ENCODE measurements around the gene TK1.

TK1 gene

DNA sequence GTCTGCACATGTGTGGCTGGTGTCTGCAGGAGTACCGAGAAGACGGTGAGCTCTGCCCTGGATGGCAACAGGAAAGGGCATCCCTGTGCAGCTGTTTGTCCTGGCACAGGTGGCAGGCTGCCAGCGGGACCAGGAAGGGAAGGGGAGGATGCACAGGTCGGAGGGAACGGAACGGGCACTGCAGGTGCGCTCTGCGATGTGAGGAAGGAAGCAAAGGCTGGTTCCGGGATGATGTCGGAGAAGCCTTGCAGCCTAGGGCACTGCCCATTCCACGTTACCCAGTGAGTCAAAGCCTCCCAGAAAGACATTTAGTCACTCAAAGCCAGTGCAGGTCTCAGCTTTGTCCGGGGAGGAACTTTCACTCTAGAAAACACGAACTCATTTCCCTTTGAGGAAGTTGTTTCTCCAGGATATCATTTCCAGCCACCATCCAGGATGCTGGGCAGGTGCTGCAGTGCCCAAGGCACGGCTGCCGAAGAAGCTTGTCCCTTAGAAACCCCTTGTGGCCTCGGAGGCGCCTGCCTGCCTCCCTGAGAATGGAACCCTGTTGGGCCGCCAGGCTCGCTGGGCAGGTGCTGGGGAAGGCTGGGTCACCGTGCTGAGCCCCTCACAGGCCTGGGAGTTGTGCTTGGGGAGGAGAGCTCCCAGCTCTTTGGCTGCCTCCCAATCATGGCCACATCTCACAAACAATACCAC, 40.1 kb upstream of the TK1 start:
- TF ChIP-seq CTCF (IDR thresholded peaks at IDR 0.05; ENCODE audit: low read depth, low read length) (no peak), POLR2A (IDR thresholded peaks at IDR 0.05; ENCODE audit: extremely low read depth, insufficient read length) (no peak), MAX (IDR thresholded peaks at IDR 0.05; ENCODE audit: low read depth, low read length) (no peak)
- no peak for DNase-seq (ENCODE audit: low read depth)
- H3K4me3 ChIP-seq (ENCODE audit: low read depth, low read length) = no peak overlapping the region

- H3K4me3 ChIP-seq (ENCODE audit: low read depth, low read length) = no peak overlapping the region
- TF ChIP-seq POLR2A (IDR thresholded peaks at IDR 0.05; ENCODE audit: extremely low read depth, insufficient read length) (no peak), MYC (IDR thresholded peaks at IDR 0.05; ENCODE audit: low read depth, low read length) (no peak), CTCF (IDR thresholded peaks at IDR 0.05; ENCODE audit: low read depth, low read length) (no peak)
- no peak for DNase-seq (ENCODE audit: low read depth)
Observed at GRCh38 chr17:78226055-78226758, 39.4 kb upstream of the TK1 start.

- H3K4me3 ChIP-seq (ENCODE audit: low read depth, low read length) = no peak overlapping the region
- DNase-seq (ENCODE audit: low read depth) = no peak
- TF ChIP-seq MAX (IDR thresholded peaks at IDR 0.05; ENCODE audit: low read depth, low read length) (no peak), MYC (IDR thresholded peaks at IDR 0.05; ENCODE audit: low read depth, low read length) (no peak), POLR2A (IDR thresholded peaks at IDR 0.05; ENCODE audit: extremely low read depth, insufficient read length) (no peak), CTCF (IDR thresholded peaks at IDR 0.05; ENCODE audit: low read depth, low read length) (no peak)
Observed at GRCh38 chr17:78225088-78225865, 38.4 kb upstream of the TK1 start.

DNA sequence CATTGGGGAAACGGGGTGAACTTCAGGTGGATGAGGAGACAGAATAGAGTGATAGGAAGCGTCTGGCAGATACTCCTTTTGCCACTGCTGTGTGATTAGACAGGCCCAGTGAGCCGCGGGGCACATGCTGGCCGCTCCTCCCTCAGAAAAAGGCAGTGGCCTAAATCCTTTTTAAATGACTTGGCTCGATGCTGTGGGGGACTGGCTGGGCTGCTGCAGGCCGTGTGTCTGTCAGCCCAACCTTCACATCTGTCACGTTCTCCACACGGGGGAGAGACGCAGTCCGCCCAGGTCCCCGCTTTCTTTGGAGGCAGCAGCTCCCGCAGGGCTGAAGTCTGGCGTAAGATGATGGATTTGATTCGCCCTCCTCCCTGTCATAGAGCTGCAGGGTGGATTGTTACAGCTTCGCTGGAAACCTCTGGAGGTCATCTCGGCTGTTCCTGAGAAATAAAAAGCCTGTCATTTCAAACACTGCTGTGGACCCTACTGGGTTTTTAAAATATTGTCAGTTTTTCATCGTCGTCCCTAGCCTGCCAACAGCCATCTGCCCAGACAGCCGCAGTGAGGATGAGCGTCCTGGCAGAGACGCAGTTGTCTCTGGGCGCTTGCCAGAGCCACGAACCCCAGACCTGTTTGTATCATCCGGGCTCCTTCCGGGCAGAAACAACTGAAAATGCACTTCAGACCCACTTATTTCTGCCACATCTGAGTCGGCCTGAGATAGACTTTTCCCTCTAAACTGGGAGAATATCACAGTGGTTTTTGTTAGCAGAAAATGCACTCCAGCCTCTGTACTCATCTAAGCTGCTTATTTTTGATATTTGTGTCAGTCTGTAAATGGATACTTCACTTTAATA, 37.6 kb upstream of the TK1 start:
- DNase-seq (ENCODE audit: low read depth) = no peak
- TF ChIP-seq POLR2A (IDR thresholded peaks at IDR 0.05; ENCODE audit: extremely low read depth, insufficient read length) (no peak), MAX (IDR thresholded peaks at IDR 0.05; ENCODE audit: low read depth, low read length) (no peak), CTCF (IDR thresholded peaks at IDR 0.05; ENCODE audit: low read depth, low read length) (no peak), MYC (IDR thresholded peaks at IDR 0.05; ENCODE audit: low read depth, low read length) (no peak)
- no peak overlapping the region for H3K4me3 ChIP-seq (ENCODE audit: low read depth, low read length)

DNA sequence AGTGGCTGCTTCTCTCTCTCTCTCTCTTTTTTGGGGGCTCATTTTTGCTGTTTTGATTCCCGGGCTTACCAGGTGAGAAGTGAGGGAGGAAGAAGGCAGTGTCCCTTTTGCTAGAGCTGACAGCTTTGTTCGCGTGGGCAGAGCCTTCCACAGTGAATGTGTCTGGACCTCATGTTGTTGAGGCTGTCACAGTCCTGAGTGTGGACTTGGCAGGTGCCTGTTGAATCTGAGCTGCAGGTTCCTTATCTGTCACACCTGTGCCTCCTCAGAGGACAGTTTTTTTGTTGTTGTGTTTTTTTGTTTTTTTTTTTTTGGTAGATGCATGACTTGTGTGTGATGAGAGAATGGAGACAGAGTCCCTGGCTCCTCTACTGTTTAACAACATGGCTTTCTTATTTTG, 36.9 kb upstream of the TK1 start:
- H3K4me3 ChIP-seq (ENCODE audit: low read depth, low read length) = no peak overlapping the region
- DNase-seq (ENCODE audit: low read depth) = no peak
- TF ChIP-seq MYC (IDR thresholded peaks at IDR 0.05; ENCODE audit: low read depth, low read length) (no peak), POLR2A (IDR thresholded peaks at IDR 0.05; ENCODE audit: extremely low read depth, insufficient read length) (no peak), MAX (IDR thresholded peaks at IDR 0.05; ENCODE audit: low read depth, low read length) (no peak), CTCF (IDR thresholded peaks at IDR 0.05; ENCODE audit: low read depth, low read length) (no peak)

Data from NB4 (cell line).